Renal cortex interstitium (tissue), 11 donors: ENCODE measurements around the gene MSRB3. TPM values are rescaled to one million over a fixed set of nuclear protein-coding genes. Genes with fewer than 3 reads are reported as not detected.
A peak's percentile ranks its signal among the peaks of the same experiment; 100 is the strongest.
"Not testable (repeated sequence)": the region's sequence is repeated elsewhere in the genome, so short reads cannot be mapped to it uniquely, and the experiment has no call there.

Source experiments
- DNase-seq, 11 donors: peaks; one replicate each; pipeline ENCODE4 v3.0.0-alpha.2; 2013; ENCODE audit warnings: low read depth in 9 of 11, low spot score in 4 of 11; ENCODE audit errors: extremely low read depth in 1 of 11
- polyA plus RNA-seq, 3 donors: library from polyadenylated mRNA; unstranded; fragments of 120-200 nt; gene quantifications; one replicate each; pipeline ENCODE4 v1.2.1, GENCODE V29; 2013; ENCODE audit not compliant: insufficient read length in 3 of 3

The MSRB3 gene
- polyA plus RNA-seq, 3 donors: 20.6 to 24.8 (median 23.8) TPM

DNA sequence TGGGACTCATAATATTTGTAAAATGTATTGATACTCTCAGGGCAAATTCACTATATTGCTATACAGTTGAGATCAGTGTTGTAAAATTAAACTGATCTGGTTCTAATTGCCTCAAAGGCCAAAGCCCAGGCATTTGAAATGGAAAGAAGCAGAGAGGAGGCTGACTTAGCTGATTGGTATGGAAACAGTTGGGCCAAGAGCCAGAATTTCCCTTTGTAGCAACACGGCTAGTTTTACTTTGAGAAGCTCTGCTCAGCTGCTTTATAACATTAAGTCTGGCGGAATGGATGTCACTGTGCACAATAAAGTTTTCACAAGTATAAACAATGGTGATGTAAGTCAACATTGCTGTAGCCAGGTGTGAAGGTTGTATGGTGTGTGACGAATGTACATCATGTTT is 186.4 kb downstream of the MSRB3 start:
- DNase-seq: peak in 6 of 11 donors; percentile 47 to 69 (median 62)

GRCh38 chr12:65465766-65466547 is 187.5 kb downstream of the MSRB3 start:
- no peak for DNase-seq

- DNase-seq: no peak
Measured at GRCh38 chr12:65466911-65467310, 188.4 kb downstream of the MSRB3 start.

DNA sequence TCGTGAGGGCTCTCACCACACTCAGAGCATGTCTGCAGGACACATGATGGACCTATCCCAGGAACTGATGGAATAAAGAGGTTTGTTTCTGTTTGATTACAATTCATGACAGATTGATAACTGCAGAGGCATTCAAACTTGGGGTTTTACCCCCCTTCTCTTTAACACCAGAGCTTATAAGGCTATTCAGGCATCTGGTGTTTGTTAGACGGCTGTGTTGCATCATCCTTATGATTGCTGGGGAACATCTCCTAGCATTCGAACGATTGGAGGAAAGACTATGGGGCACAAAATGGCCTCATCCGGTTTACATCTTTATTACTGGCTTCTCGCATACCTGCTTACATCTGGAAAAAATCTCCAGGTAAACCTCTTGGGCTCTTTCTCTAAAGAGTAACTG is 191.8 kb downstream of the MSRB3 start:
- DNase-seq: no peak

DNA sequence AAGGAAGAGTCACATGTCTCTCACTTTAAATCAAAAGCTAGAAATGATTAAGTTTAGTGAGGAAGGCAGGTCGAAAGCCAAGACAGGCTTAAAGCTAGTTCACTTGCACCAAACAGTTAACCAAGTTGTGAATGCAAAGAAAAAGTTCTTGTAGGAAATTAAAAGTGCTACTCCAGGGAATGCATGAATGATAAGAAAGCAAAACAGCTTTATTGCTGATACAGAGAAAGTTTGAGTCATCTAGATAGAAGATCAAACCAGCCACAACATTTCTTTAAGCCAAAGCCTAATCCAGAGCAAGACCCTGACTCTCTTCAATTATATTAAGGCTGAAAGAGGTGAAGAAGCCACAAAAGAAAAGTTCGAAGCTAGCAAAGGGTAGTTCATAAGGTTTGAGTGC is 193.6 kb downstream of the MSRB3 start:
- DNase-seq: no peak

DNA sequence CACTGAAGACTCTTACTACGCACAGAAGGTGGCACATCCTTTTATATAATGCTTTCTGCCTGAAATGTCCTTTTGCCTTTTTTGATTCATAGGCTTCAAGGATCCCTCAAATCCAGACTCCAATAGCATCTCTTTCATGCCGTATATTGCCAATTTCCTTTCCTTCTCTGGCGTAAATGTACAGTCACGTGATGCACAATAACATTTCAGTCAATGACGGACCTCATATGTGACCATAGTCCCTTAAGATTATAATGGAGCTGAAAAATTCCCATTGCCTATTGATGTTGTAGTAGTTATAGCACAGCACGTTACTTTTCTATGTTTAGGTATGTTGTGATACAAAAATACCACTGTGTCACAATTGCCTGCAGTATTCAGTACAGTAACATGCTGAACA is 196.3 kb downstream of the MSRB3 start:
- DNase-seq: no peak

GRCh38 chr12:65477721-65478120 is 199.2 kb downstream of the MSRB3 start:
- no peak for DNase-seq

GRCh38 chr12:65483891-65484516 is 205.5 kb downstream of the MSRB3 start:
- not testable (repeated sequence) for DNase-seq

DNA sequence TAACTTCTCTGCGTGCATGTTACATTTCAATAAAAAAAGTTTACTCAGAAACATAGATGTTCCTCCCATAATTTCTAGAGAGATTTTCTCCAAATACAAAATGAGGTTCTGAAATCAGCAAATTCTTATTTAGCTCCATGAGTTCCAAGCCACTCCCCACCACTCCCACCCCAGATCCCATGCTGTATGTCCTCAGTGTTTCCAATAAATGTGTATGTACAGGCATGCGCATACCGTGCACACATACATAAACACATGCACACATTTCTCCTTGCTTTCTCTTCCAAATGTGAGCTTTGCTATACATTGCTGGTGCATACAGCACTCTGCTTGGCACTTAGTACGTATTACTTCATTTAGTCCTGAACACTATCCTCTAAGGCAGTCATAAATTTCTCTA is 209.7 kb downstream of the MSRB3 start:
- DNase-seq: no peak

DNA sequence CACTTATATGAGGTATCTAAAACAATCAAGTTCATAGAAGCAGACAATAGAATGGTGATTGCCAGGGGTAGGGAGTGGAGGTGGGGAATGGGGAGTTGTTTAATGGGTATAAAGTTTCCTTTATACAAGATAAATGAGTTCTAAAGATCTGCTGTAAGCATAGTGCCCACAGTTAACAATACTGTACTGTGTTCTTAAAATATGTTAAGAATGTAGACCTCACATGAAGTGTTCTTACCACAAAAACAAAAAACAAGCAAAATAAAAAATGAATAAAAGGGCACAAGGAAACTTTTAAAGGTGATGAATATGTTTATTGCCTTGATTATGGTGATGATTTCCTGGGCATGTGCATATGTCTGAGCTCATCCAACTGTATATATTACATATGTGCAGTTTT is 211.8 kb downstream of the MSRB3 start:
- DNase-seq: no peak

GRCh38 chr12:65492998-65493912 is 214.8 kb downstream of the MSRB3 start:
- DNase-seq: no peak

GRCh38 chr12:65493913-65494245 is 215.4 kb downstream of the MSRB3 start:
- DNase-seq: no peak

GRCh38 chr12:65494537-65494936 is 216.1 kb downstream of the MSRB3 start:
- peak in 5 of 11 donors; percentile 42 to 69 (median 54) for DNase-seq

- no peak for DNase-seq
Measured at GRCh38 chr12:65495233-65495632, 216.8 kb downstream of the MSRB3 start.

GRCh38 chr12:65496617-65497016 is 218.1 kb downstream of the MSRB3 start:
- DNase-seq: no peak

- DNase-seq: no peak
Measured at GRCh38 chr12:65497660-65498059, 219.2 kb downstream of the MSRB3 start.

- DNase-seq: no peak
Measured at GRCh38 chr12:65499167-65499566, 220.7 kb downstream of the MSRB3 start.

- no peak for DNase-seq
Measured at GRCh38 chr12:65500091-65500900, 221.8 kb downstream of the MSRB3 start.

DNA sequence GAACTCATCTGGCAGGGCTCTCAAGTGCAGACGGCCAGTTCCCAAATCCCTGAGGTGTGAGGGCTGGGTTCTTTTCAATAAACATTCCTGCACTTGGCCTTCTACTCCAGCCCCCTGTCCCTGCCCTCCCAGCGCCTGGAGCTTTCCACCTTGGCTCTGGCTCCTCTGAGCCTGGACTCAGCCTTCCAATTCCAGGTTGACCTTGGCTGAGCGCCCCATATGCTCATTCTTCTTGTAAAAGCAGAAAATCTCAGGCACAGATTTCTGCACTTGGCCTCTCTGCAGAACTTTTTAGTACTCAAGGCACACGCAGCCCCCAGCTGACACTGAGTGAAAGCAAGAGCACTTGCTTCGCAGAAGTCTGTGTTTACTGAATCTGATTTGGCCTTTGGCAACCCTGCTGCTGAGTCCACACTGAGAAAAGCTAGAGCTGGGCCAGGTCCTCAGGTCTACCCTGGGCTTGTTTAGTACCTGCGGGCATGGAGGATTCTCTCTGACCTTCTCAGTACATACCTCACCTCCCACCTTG is 222.7 kb downstream of the MSRB3 start:
- DNase-seq: peak in 1 of 11 donors; percentile 35
